ENCODE data around the gene PRKG2. TPM values are rescaled to one million over a fixed set of nuclear protein-coding genes. Genes with fewer than 3 reads are reported as not detected.
"Not testable (repeated sequence)": the region's sequence is repeated elsewhere in the genome, so short reads cannot be mapped to it uniquely, and the experiment has no call there.

Gene PRKG2
- total and polyA plus RNA-seq, 4 donors, result 0.03 to 0.14 (median 0.08) TPM; not detected in 1

DNA sequence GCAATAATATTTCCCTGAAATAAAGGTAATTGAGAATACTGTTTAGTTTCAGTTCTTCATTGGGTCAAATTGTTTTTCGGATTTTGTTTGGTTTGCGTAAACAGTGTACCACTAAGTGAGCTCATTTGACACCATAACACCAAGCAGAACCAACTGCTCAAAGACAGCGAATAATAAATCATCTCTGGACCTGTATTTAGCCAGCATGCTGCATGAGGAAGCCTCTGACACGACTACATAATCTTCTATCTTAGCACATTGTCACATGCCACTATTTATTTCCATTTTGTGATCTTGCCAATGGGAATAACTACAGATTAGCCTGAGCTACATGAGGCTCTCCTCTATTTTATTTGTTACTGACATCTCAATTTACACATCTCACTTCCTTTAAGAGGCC is 12.1 kb upstream of the PRKG2 start:
- TF ChIP-seq ATF3 (IDR thresholded peaks at IDR 0.05), result no peak
- H3K36me3 ChIP-seq (ENCODE audit: control insufficient read depth in 4 of 4, insufficient read depth in 3 of 4, low read depth in 1 of 4, low read length in 3 of 4), result no peaks in the 10 kb centered on the region
- WGBS, result 70% methylated on average over 4 of the region's 4 CpGs
- H3K4me1 ChIP-seq (ENCODE audit: control insufficient read depth in 4 of 4, insufficient read depth in 4 of 4, low read length in 3 of 4), result no peaks in the 10 kb centered on the region
- H3K4me3 ChIP-seq (ENCODE audit: low read depth in 1 of 3, low read length in 3 of 3), result no peak overlapping the region
- H3K9me3 ChIP-seq (ENCODE audit: control insufficient read depth in 4 of 4, low read length in 3 of 4), result peaks cover 0 to 11% (median 3%) of the 10 kb centered on the region in 4 donors
- no peak for DNase-seq (ENCODE audit: low spot score)
- no peak overlapping the region for H3K27ac ChIP-seq (ENCODE audit: low read depth in 1 of 2, low read length in 2 of 2)
- no peak overlapping the region for H3K9ac ChIP-seq (ENCODE audit: low read depth in 1 of 2, low read length in 2 of 2)
- H3K27me3 ChIP-seq (ENCODE audit: control insufficient read depth in 4 of 4, insufficient read depth in 4 of 4, low read length in 3 of 4), result no peaks in the 10 kb centered on the region

GRCh38 chr4:81225252-81225651 is 10.2 kb upstream of the PRKG2 start:
- DNase-seq (ENCODE audit: low spot score), result no peak
- Histone ChIP-seq H3K9ac (ENCODE audit: low read depth in 1 of 2, low read length in 2 of 2) (no peak overlapping the region), H3K4me3 (ENCODE audit: low read depth in 1 of 3, low read length in 3 of 3) (no peak overlapping the region), H3K36me3 (ENCODE audit: control insufficient read depth in 4 of 4, insufficient read depth in 3 of 4, low read depth in 1 of 4, low read length in 3 of 4) (no peaks in the 10 kb centered on the region), H3K27ac (ENCODE audit: low read depth in 1 of 2, low read length in 2 of 2) (no peak overlapping the region), H3K9me3 (ENCODE audit: control insufficient read depth in 4 of 4, low read length in 3 of 4) (peaks cover 0 to 5% (median 1%) of the 10 kb centered on the region in 4 donors), H3K4me1 (ENCODE audit: control insufficient read depth in 4 of 4, insufficient read depth in 4 of 4, low read length in 3 of 4) (no peaks in the 10 kb centered on the region), H3K27me3 (ENCODE audit: control insufficient read depth in 4 of 4, insufficient read depth in 4 of 4, low read length in 3 of 4) (no peaks in the 10 kb centered on the region)
- 30% methylated on average over 2 of the region's 2 CpGs for WGBS
- TF ChIP-seq MAX (IDR thresholded peaks at IDR 0.05) (no peak), JUND (IDR thresholded peaks at IDR 0.05) (no peak)
- TF ChIP-seq, protein P1, sequence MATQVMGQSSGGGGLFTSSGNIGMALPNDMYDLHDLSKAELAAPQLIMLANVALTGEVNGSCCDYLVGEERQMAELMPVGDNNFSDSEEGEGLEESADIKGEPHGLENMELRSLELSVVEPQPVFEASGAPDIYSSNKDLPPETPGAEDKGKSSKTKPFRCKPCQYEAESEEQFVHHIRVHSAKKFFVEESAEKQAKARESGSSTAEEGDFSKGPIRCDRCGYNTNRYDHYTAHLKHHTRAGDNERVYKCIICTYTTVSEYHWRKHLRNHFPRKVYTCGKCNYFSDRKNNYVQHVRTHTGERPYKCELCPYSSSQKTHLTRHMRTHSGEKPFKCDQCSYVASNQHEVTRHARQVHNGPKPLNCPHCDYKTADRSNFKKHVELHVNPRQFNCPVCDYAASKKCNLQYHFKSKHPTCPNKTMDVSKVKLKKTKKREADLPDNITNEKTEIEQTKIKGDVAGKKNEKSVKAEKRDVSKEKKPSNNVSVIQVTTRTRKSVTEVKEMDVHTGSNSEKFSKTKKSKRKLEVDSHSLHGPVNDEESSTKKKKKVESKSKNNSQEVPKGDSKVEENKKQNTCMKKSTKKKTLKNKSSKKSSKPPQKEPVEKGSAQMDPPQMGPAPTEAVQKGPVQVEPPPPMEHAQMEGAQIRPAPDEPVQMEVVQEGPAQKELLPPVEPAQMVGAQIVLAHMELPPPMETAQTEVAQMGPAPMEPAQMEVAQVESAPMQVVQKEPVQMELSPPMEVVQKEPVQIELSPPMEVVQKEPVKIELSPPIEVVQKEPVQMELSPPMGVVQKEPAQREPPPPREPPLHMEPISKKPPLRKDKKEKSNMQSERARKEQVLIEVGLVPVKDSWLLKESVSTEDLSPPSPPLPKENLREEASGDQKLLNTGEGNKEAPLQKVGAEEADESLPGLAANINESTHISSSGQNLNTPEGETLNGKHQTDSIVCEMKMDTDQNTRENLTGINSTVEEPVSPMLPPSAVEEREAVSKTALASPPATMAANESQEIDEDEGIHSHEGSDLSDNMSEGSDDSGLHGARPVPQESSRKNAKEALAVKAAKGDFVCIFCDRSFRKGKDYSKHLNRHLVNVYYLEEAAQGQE (IDR thresholded peaks at IDR 0.05), result no peak

- not testable (repeated sequence) for H3K27ac ChIP-seq (ENCODE audit: low read depth in 1 of 2, low read length in 2 of 2); H3K4me3 ChIP-seq (ENCODE audit: low read depth in 1 of 3, low read length in 3 of 3)
These were observed 7.1 kb upstream of the PRKG2 start for GRCh38 chr4:81222082-81222472.

GRCh38 chr4:81221303-81222081 is 6.5 kb upstream of the PRKG2 start:
- Histone ChIP-seq H3K9ac (ENCODE audit: low read depth in 1 of 2, low read length in 2 of 2) (no peak overlapping the region), H3K9me3 (ENCODE audit: control insufficient read depth in 4 of 4, low read length in 3 of 4) (peaks cover 0 to 5% (median 1%) of the 10 kb centered on the region in 4 donors), H3K4me1 (ENCODE audit: control insufficient read depth in 4 of 4, insufficient read depth in 4 of 4, low read length in 3 of 4) (no peaks in the 10 kb centered on the region), H3K4me3 (ENCODE audit: low read depth in 1 of 3, low read length in 3 of 3) (no peak overlapping the region), H3K27ac (ENCODE audit: low read depth in 1 of 2, low read length in 2 of 2) (no peak overlapping the region), H3K36me3 (ENCODE audit: control insufficient read depth in 4 of 4, insufficient read depth in 3 of 4, low read depth in 1 of 4, low read length in 3 of 4) (no peaks in the 10 kb centered on the region), H3K27me3 (ENCODE audit: control insufficient read depth in 4 of 4, insufficient read depth in 4 of 4, low read length in 3 of 4) (peaks cover 0 to 3% (median 0%) of the 10 kb centered on the region in 4 donors)
- DNase-seq (ENCODE audit: low spot score), result no peak
- WGBS, result 63% methylated on average over 3 of the region's 3 CpGs
- TF ChIP-seq JUND (IDR thresholded peaks at IDR 0.05), result no peak
- no peak for TF ChIP-seq RXRA (IDR thresholded peaks at IDR 0.05)
- TF ChIP-seq, protein P1 (IDR thresholded peaks at IDR 0.05), result no peak
- no peak for TF ChIP-seq HNF4G (IDR thresholded peaks at IDR 0.05)
- TF ChIP-seq RAD21 (IDR thresholded peaks at IDR 0.05), result no peak
- TF ChIP-seq, protein P2, sequence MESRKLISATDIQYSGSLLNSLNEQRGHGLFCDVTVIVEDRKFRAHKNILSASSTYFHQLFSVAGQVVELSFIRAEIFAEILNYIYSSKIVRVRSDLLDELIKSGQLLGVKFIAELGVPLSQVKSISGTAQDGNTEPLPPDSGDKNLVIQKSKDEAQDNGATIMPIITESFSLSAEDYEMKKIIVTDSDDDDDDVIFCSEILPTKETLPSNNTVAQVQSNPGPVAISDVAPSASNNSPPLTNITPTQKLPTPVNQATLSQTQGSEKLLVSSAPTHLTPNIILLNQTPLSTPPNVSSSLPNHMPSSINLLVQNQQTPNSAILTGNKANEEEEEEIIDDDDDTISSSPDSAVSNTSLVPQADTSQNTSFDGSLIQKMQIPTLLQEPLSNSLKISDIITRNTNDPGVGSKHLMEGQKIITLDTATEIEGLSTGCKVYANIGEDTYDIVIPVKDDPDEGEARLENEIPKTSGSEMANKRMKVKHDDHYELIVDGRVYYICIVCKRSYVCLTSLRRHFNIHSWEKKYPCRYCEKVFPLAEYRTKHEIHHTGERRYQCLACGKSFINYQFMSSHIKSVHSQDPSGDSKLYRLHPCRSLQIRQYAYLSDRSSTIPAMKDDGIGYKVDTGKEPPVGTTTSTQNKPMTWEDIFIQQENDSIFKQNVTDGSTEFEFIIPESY (IDR thresholded peaks at IDR 0.05), result no peak
- no peak for TF ChIP-seq ATF3 (IDR thresholded peaks at IDR 0.05)

More at GRCh38 chr4:81222082-81222472, 7.1 kb upstream of the PRKG2 start:
- DNase-seq (ENCODE audit: low spot score); H3K9ac ChIP-seq (ENCODE audit: low read depth in 1 of 2, low read length in 2 of 2); H3K36me3 ChIP-seq (ENCODE audit: control insufficient read depth in 4 of 4, insufficient read depth in 3 of 4, low read depth in 1 of 4, low read length in 3 of 4); H3K27me3 ChIP-seq (ENCODE audit: control insufficient read depth in 4 of 4, insufficient read depth in 4 of 4, low read length in 3 of 4); H3K9me3 ChIP-seq (ENCODE audit: control insufficient read depth in 4 of 4, low read length in 3 of 4); H3K4me1 ChIP-seq (ENCODE audit: control insufficient read depth in 4 of 4, insufficient read depth in 4 of 4, low read length in 3 of 4): not testable (repeated sequence)
